Measurements from ENCODE around the gene RPA1.

Gene RPA1

GRCh38 chr17:1875597-1875996 is 45.8 kb downstream of the RPA1 start:
- TF ChIP-seq CTCF (IDR thresholded peaks at IDR 0.05; ENCODE audit: low read depth, low read length): no peak

GRCh38 chr17:1878419-1879121 is 48.8 kb downstream of the RPA1 start:
- no peak overlapping the region for H3K4me3 ChIP-seq (ENCODE audit: low read depth, low read length)
- TF ChIP-seq CTCF (IDR thresholded peaks at IDR 0.05; ENCODE audit: low read depth, low read length): no peak

More at GRCh38 chr17:1875597-1875996, 45.8 kb downstream of the RPA1 start:
- H3K4me3 ChIP-seq (ENCODE audit: low read depth, low read length): no peak overlapping the region

- H3K4me3 ChIP-seq (ENCODE audit: low read depth, low read length): no peak overlapping the region
- no peak for TF ChIP-seq CTCF (IDR thresholded peaks at IDR 0.05; ENCODE audit: low read depth, low read length)
These were observed 51.2 kb downstream of the RPA1 start for GRCh38 chr17:1880851-1881630.

- no peak overlapping the region for H3K4me3 ChIP-seq (ENCODE audit: low read depth, low read length)
- TF ChIP-seq CTCF (IDR thresholded peaks at IDR 0.05; ENCODE audit: low read depth, low read length): peak; percentile 31
These were observed 53.0 kb downstream of the RPA1 start for GRCh38 chr17:1882836-1883235.

- H3K4me3 ChIP-seq (ENCODE audit: low read depth, low read length): no peak overlapping the region
- TF ChIP-seq CTCF (IDR thresholded peaks at IDR 0.05; ENCODE audit: low read depth, low read length): no peak
These were observed 53.7 kb downstream of the RPA1 start for GRCh38 chr17:1883536-1883935.

GRCh38 chr17:1888741-1889140 is 58.9 kb downstream of the RPA1 start:
- H3K4me3 ChIP-seq (ENCODE audit: low read depth, low read length): no peak overlapping the region
- no peak for TF ChIP-seq CTCF (IDR thresholded peaks at IDR 0.05; ENCODE audit: low read depth, low read length)
